GM12878 (cell line): ENCODE measurements around the gene TMEM272. TPM values are rescaled to one million over a fixed set of nuclear protein-coding genes. Genes with fewer than 3 reads are reported as not detected.

ENCODE experiments used
- ATAC-seq: fragments of 200-7000 bp; cut with Tn5 transposase; 3 replicates; pipeline ENCODE4 v1.9.1; 2020; ENCODE audit warnings: mild to moderate bottlenecking, moderate library complexity
- BruUV-seq: library from RNA; stranded (reverse); fragments of 400-500 nt; replicated peaks from 2 replicates; lab custom pipeline; 2021; lab: Mats Ljungman, UMichigan
- CTCF ChIA-PET: fragments of 300-600 bp; sonication (Branson Sonifier 250); formaldehyde crosslinking; extraction: SDS; loops from one replicate; lab custom pipeline; 2021; ENCODE audit warnings: inconsistent platforms; lab: Yijun Ruan, JAX
- POLR2A ChIA-PET: fragments of 350-600 bp; formaldehyde crosslinking; extraction: SDS; loops from one replicate; lab custom pipeline; 2021; ENCODE audit warnings: inconsistent platforms; lab: Charles Lee
- RAD21 ChIA-PET: fragments of 300-600 bp; sonication (Branson Sonifier 250); formaldehyde crosslinking; loops from one replicate; lab custom pipeline; 2023; ENCODE audit warnings: antibody characterized with exemption; ENCODE audit not compliant: unreplicated experiment; lab: Charles Lee
- SMC1A ChIA-PET: fragments of 300-600 bp; sonication (Branson Sonifier 250); formaldehyde crosslinking; loops from one replicate; lab custom pipeline; 2023; ENCODE audit not compliant: unreplicated experiment, uncharacterized antibody; lab: Charles Lee
- DNase-seq: peaks from one replicate; pipeline ENCODE4 v3.0.0-alpha.2; 2011; ENCODE audit warnings: low read depth, low spot score
- FAIRE-seq: peaks from 3 replicates; lab custom pipeline; 2011; peaks lifted over from hg19 to GRCh38; lab: Jason Lieb, UNC
- H2AFZ ChIP-seq: 2 replicates; pipeline ENCODE4 v1.6.0; 2011; ENCODE audit warnings: low read depth, low read length, control low read depth; ENCODE audit not compliant: control insufficient read depth
- H3K27ac ChIP-seq: 2 replicates; pipeline ENCODE4 v1.5.1; 2011; ENCODE audit warnings: control low read depth; ENCODE audit not compliant: control insufficient read depth, insufficient read depth
- H3K27me3 ChIP-seq, 2 experiments: replicated peaks in 1 of 2; 2 replicates each; pipeline versions ENCODE4 v1.6.0 to v1.6.1; 2011; ENCODE audit warnings: low read length in 1 of 2; ENCODE audit not compliant: control insufficient read depth in 2 of 2, insufficient read depth in 2 of 2
- H3K36me3 ChIP-seq, 2 experiments: 2 replicates each; pipeline ENCODE4 v1.5.1; 2011; ENCODE audit warnings: low read length in 1 of 2; ENCODE audit not compliant: control insufficient read depth in 2 of 2, insufficient read depth in 2 of 2
- H3K4me1 ChIP-seq: 2 replicates; pipeline ENCODE4 v1.6.1; 2011; ENCODE audit warnings: mild to moderate bottlenecking, low read length, moderate library complexity, mixed read lengths; ENCODE audit not compliant: control insufficient read depth, insufficient read depth
- H3K4me2 ChIP-seq: 2 replicates; pipeline ENCODE4 v1.6.0; 2011; ENCODE audit warnings: control low read depth; ENCODE audit not compliant: control insufficient read depth, insufficient read depth
- H3K4me3 ChIP-seq: fragments of 200-600 bp; sonication (generic); 2 replicates; pipeline ENCODE4 v1.5.1; 2016
- H3K79me2 ChIP-seq: 2 replicates; pipeline ENCODE4 v1.6.0; 2011; ENCODE audit warnings: low read length; ENCODE audit not compliant: control insufficient read depth, insufficient read depth
- H3K9ac ChIP-seq: 2 replicates; pipeline ENCODE4 v1.8.0; 2011; ENCODE audit warnings: low read length, control low read depth, mixed read lengths; ENCODE audit not compliant: control insufficient read depth, insufficient read depth
- H3K9me3 ChIP-seq: replicated peaks from 3 replicates; pipeline ENCODE4 v1.5.1; 2011; ENCODE audit warnings: mild to moderate bottlenecking, low read length; ENCODE audit not compliant: control insufficient read depth, insufficient read depth
- H4K20me1 ChIP-seq: 2 replicates; pipeline ENCODE4 v1.6.0; 2011; ENCODE audit not compliant: control insufficient read depth, insufficient read depth
- CREM ChIP-seq: IDR thresholded peaks from 2 replicates; pipeline ENCODE4 v1.6.1; 2014; ENCODE audit warnings: antibody characterized with exemption, low read depth
- SPI1 ChIP-seq: IDR thresholded peaks from 2 replicates; pipeline ENCODE4 v1.6.1; 2011; ENCODE audit warnings: low read depth, mild to moderate bottlenecking, low read length, moderate library complexity, borderline replicate concordance; ENCODE audit not compliant: insufficient read depth
- TARDBP ChIP-seq: IDR thresholded peaks from 2 replicates; pipeline ENCODE4 v1.6.1; 2016; ENCODE audit warnings: borderline replicate concordance
- TCF12 ChIP-seq: IDR thresholded peaks from 2 replicates; pipeline ENCODE4 v1.6.1; 2011; ENCODE audit warnings: low read depth, mild to moderate bottlenecking, low read length
- ZNF274 ChIP-seq: IDR thresholded peaks from one replicate; pipeline ENCODE4 v1.8.0; 2011; ENCODE audit not compliant: insufficient read length, insufficient read depth
- WGBS: methylation state at CpG from one replicate; pipeline ENCODE4 v1.1.6; 2016; ENCODE audit warnings: low lambda C conversion rate; ENCODE audit not compliant: insufficient replicate concordance, insufficient coverage; ENCODE audit errors: missing lambda C conversion rate; 5-methylcytosine and 5-hydroxymethylcytosine counted together
- in situ Hi-C: fragments of 300-500 bp; cut with MboI; formaldehyde crosslinking; loops from 9 replicates; pipeline ENCODE4 v1.14.3; 2018; ENCODE audit warnings: mixed read lengths
- intact Hi-C: fragments of 100-400 bp; cut with micrococcal nuclease; formaldehyde crosslinking; loops from one replicate; pipeline ENCODE4 v1.14.2; 2022; ENCODE audit not compliant: unreplicated experiment
- polyA plus RNA-seq, 11 experiments: library from polyadenylated mRNA; depleted of rRNA in 4 of 11; unstranded in 6 of 11; stranded (reverse) in 5 of 11; fragments of >200 nt; fragmentation: Nextera tagmentation in 4 of 11; fragmentation: Illumina TruSeq in 1 of 11; extraction: Ambion mirVana in 4 of 11; extraction: Trizol in 1 of 11; gene quantifications; 1 replicate in 1 of 11; 2 replicates in 10 of 11; pipeline versions ENCODE4 v1.2.1 to v1.2.3, GENCODE V29; 2011 to 2016; ENCODE audit warnings: inconsistent platforms in 2 of 11, missing spikeins in 2 of 11, low read depth in 1 of 11
- total RNA-seq, 4 experiments: library from RNA; depleted of rRNA in 3 of 4; stranded (reverse); fragments of >200 nt in 3 of 4; fragmentation: Illumina TruSeq in 1 of 4; extraction: Trizol in 1 of 4; gene quantifications; 2 replicates each; pipeline versions ENCODE4 v1.2.1 to v1.2.3, GENCODE V29; 2013 to 2021
- TF ChIP-seq, protein P1 (sequence below): fragments of 450-650 bp; IDR thresholded peaks from 2 replicates; pipeline ENCODE4 v1.6.1; 2017; ENCODE audit warnings: mild to moderate bottlenecking, low read depth, inconsistent platforms; ENCODE audit not compliant: poor library complexity, severe bottlenecking
- TF ChIP-seq, protein P2 (sequence below): IDR thresholded peaks from 2 replicates; pipeline ENCODE4 v1.6.1; 2012; ENCODE audit warnings: low read length, inconsistent platforms

Gene TMEM272
- total and polyA plus RNA-seq, 10 of the 15 experiments (the other 5 are each of a cell fraction or from before 2014, with no cell fraction given): 0.01 to 0.04 TPM; not detected in 8

DNA sequence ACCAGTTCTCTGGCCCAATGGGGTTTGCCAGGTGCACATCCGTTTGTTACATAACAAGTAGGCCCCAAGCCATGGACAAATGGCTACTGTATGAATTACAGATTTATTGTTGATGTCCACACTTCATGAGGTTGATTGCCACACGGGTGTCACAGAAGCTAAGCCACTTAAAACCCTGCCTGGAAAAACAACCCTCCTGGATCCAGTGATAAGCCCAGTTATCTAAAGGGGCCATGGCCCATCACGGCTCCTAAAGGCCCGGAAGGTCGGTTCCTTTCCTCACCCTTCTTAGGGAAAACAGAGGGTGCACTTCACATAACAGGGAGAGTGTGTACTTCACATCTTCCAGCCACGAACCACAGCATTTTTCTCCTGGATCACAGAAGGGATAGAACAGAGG, 4.1 kb downstream of the TMEM272 start:
- RAD21 ChIA-PET: no interaction called here
- CTCF ChIA-PET: interaction anchor here (1.0 kb wide), 1 partner anchor 25 kb away, joined by 4 read pairs; no protein-coding TSS in a partner anchor
- no TSS peak for BruUV-seq

More for the DNA sequence above, 4.1 kb downstream of the TMEM272 start:
- no peak for FAIRE-seq
- SMC1A ChIA-PET: no interaction called here
- Histone ChIP-seq H4K20me1 (no peaks in the 10 kb centered on the region), H2AFZ (no peak overlapping the region), H3K27me3 (peaks cover 0 to 3% of the 10 kb centered on the region in 2 experiments; a peak in 2 of 4 replicates), H3K36me3 (no peaks in the 10 kb centered on the region), H3K9me3 (no peaks in the 10 kb centered on the region), H3K79me2 (no peaks in the 10 kb centered on the region), H3K4me2 (no peak overlapping the region), H3K4me3 (no peak overlapping the region), H3K9ac (no peak overlapping the region), H3K4me1 (no peaks in the 10 kb centered on the region), H3K27ac (no peak overlapping the region)
- TF ChIP-seq SPI1 (no peak), TARDBP (no peak), CREM (no peak), ZNF274 (no peak), TCF12 (no peak)
- TF ChIP-seq, protein P1, sequence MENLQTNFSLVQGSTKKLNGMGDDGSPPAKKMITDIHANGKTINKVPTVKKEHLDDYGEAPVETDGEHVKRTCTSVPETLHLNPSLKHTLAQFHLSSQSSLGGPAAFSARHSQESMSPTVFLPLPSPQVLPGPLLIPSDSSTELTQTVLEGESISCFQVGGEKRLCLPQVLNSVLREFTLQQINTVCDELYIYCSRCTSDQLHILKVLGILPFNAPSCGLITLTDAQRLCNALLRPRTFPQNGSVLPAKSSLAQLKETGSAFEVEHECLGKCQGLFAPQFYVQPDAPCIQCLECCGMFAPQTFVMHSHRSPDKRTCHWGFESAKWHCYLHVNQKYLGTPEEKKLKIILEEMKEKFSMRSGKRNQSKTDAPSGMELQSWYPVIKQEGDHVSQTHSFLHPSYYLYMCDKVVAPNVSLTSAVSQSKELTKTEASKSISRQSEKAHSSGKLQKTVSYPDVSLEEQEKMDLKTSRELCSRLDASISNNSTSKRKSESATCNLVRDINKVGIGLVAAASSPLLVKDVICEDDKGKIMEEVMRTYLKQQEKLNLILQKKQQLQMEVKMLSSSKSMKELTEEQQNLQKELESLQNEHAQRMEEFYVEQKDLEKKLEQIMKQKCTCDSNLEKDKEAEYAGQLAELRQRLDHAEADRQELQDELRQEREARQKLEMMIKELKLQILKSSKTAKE: no peak
- TF ChIP-seq, protein P2, sequence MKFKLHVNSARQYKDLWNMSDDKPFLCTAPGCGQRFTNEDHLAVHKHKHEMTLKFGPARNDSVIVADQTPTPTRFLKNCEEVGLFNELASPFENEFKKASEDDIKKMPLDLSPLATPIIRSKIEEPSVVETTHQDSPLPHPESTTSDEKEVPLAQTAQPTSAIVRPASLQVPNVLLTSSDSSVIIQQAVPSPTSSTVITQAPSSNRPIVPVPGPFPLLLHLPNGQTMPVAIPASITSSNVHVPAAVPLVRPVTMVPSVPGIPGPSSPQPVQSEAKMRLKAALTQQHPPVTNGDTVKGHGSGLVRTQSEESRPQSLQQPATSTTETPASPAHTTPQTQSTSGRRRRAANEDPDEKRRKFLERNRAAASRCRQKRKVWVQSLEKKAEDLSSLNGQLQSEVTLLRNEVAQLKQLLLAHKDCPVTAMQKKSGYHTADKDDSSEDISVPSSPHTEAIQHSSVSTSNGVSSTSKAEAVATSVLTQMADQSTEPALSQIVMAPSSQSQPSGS: no peak
- no peak for ATAC-seq
- in situ Hi-C loops (no loop called here), intact Hi-C loops (no loop called here)
- 24% methylated on average over 6 of the region's 6 CpGs for WGBS
- POLR2A ChIA-PET: no interaction called here
- DNase-seq: no peak
